ENCODE results near the gene SDE2. TPM values are rescaled to one million over a fixed set of nuclear protein-coding genes. Genes with fewer than 3 reads are reported as not detected.
"Not testable (repeated sequence)": the region's sequence is repeated elsewhere in the genome, so short reads cannot be mapped to it uniquely, and the experiment has no call there.

SDE2 gene
- total RNA-seq, 1 donor from 2014 or later = 18.4 TPM

DNA sequence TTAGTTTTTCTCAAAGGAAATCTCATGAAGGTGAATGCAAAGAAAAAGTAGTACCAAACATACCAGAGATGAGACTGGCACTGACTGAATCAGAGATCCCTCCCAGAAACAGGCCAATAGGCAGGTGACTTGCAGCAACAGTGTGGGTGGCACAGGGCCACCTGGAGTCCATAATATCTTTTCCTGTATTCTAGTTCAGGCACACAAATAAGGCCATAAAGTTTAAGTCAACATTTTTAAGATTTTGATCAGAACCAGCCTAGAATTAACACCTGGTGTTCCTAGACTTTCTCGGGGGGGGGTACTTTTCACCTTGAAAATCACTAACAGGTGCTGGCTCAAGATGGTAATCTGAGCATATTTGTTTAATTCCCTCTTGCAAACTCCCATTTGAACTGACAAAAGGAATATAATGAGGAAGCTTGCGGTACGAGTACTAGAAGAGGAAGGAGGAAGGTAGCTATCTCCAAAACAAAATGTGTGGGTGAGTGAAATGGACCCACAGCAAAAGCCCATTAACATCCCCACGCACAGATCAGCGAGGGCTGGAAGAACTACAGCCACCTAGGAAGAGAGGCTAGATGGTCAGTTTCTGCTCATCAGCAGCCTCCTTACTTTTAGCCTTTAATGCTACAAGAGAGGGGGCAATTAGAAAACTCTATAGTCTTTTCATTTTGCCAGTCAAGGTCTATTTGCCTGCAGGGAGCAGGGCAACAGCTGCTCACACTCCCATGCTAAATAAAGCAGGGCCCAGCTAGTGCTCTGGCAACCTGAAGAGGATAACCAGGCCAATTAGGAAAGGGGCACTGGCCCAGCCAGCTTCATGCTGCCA lies 18.9 kb downstream of the SDE2 start:
- intact Hi-C loops (cut with DNase I) = no loop called here
- H3K36me3 ChIP-seq = peaks cover 80% of the 10 kb centered on the region
- DNase-seq = no peak
- no peaks in the 10 kb centered on the region for H3K9me3 ChIP-seq
- TF ChIP-seq, protein P1, sequence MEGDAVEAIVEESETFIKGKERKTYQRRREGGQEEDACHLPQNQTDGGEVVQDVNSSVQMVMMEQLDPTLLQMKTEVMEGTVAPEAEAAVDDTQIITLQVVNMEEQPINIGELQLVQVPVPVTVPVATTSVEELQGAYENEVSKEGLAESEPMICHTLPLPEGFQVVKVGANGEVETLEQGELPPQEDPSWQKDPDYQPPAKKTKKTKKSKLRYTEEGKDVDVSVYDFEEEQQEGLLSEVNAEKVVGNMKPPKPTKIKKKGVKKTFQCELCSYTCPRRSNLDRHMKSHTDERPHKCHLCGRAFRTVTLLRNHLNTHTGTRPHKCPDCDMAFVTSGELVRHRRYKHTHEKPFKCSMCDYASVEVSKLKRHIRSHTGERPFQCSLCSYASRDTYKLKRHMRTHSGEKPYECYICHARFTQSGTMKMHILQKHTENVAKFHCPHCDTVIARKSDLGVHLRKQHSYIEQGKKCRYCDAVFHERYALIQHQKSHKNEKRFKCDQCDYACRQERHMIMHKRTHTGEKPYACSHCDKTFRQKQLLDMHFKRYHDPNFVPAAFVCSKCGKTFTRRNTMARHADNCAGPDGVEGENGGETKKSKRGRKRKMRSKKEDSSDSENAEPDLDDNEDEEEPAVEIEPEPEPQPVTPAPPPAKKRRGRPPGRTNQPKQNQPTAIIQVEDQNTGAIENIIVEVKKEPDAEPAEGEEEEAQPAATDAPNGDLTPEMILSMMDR (IDR thresholded peaks at IDR 0.05) = no peak
- ATAC-seq = no peak
- no peak overlapping the region for H3K27ac ChIP-seq
- no peaks in the 10 kb centered on the region for H3K4me1 ChIP-seq
- no peak overlapping the region for H3K4me3 ChIP-seq
- no peaks in the 10 kb centered on the region for H3K27me3 ChIP-seq (ENCODE audit: low read depth)

DNA sequence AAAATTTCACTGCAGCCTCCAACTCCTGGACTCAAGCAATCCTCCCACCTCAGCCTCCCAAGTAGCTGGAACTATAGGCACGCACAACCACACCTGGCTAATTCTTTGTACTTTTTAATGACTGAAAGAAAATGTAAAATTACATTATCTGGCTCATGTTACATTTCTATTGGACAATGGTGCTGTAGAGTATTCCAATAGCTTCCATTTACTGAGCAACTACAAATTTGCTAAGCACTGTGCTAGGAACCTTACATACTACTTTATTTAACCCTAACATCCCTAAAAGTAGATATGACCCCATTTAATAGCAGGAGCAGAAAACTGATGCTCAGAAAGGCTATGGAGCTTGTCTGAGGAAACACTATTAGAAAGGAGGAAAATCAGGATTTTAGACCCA lies 19.7 kb downstream of the SDE2 start:
- TF ChIP-seq, protein P1 (IDR thresholded peaks at IDR 0.05) = no peak
- Histone ChIP-seq H3K4me3 (no peak overlapping the region), H3K27ac (no peak overlapping the region), H3K36me3 (peaks cover 72% of the 10 kb centered on the region), H3K27me3 (ENCODE audit: low read depth) (no peaks in the 10 kb centered on the region), H3K4me1 (no peaks in the 10 kb centered on the region), H3K9me3 (no peaks in the 10 kb centered on the region)
- DNase-seq = no peak
- no peak for ATAC-seq
- intact Hi-C loops (cut with DNase I) = loop anchor here (10.0 kb wide), 1 partner anchor 505 kb away; no protein-coding TSS in a partner anchor

DNA sequence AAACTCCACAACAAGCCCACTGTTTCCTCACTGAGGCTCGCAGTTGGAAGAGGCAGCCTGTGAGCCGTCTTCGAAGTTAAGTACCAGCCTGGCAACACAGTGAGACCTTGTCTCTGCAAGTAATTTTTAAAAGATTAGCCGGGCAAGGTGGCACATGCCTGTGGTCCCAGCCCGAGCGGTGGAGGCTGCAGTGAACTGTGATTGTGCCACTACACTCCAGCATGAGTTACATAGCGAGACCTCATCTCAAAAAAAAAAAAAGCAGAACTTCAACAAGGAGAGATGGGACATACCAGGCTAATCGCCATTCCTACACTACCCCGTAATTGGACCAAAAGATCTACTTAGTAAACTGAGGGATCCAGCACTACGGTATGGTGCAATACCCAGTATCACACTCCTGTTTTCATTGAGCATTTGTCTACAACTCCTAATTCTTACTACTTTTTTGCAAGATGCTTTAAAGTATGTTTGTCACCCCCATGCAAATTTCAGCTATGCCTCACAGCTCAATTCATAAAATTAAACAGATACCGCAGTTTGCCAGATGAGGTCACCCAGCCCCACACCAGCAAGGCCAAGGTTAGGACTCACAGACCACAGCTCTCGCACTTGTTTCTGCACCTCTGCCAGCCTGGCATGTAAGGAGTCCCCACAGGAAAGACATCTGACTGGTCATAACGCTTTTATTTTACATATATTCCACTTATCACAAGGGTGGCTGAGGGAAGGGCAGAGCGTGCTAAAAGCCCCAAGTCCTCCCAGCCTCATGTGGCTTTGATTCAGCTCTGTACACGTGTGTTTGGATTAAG lies 21.0 kb downstream of the SDE2 start:
- Histone ChIP-seq H3K4me3 (no peak overlapping the region), H3K27ac (no peak overlapping the region), H3K9me3 (no peaks in the 10 kb centered on the region), H3K27me3 (ENCODE audit: low read depth) (no peaks in the 10 kb centered on the region), H3K4me1 (no peaks in the 10 kb centered on the region), H3K36me3 (peaks cover 59% of the 10 kb centered on the region)
- ATAC-seq (no peak), DNase-seq (no peak)
- intact Hi-C loops (cut with DNase I) = loop anchor here (10.0 kb wide), 1 partner anchor 503 kb away; no protein-coding TSS in a partner anchor
- TF ChIP-seq, protein P1 (IDR thresholded peaks at IDR 0.05) = no peak

DNA sequence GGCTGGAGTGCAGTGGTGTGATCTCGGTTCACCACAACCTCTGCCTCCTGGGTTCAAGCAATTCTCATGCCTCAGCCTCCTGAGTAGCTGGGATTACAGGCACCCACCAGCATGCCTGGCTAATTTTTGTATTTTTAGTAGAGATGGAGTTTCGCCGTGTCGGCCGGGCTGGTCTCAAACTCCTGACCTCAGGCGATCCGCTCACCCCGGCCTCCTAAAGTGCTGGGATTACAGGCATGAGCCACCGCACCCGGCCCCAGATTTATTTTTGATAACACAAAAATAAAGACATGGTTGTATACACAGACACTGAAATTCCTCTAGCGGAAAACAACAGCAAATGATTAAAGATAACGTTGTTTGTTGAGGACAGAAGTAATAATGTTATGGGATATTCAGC lies 24.0 kb downstream of the SDE2 start:
- not testable (repeated sequence) for H3K27ac ChIP-seq; H3K4me3 ChIP-seq; H3K4me1 ChIP-seq; H3K9me3 ChIP-seq; ATAC-seq; DNase-seq; H3K27me3 ChIP-seq (ENCODE audit: low read depth)
- intact Hi-C loops (cut with DNase I) = loop anchor here (10.0 kb wide), 1 partner anchor 500 kb away; no protein-coding TSS in a partner anchor
- peaks cover 29% of the 10 kb centered on the region for H3K36me3 ChIP-seq

DNA sequence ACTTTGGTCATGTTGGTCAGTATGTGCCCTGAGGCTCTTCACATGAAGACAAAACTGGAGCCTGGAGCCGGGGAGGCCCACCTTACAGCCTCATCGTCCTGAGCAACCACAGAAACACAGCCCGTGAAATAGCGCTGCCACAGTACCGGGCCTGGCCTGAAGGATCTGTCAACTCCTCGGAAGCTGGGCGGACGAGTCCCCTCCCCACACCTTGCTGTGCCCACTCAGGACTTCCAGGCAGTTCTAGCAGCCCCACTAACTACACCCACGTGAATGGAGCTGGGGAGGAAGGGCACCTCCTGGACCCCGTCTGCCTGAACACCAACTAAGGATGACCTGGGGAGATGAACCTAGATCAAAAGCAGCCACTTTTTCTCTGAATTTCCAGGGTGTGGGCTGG lies 24.7 kb downstream of the SDE2 start:
- TF ChIP-seq, protein P1 (IDR thresholded peaks at IDR 0.05) = no peak
- ATAC-seq = no peak

More for the DNA sequence above, 24.7 kb downstream of the SDE2 start:
- peaks cover 22% of the 10 kb centered on the region for H3K36me3 ChIP-seq
- H3K27ac ChIP-seq = no peak overlapping the region
- intact Hi-C loops (cut with DNase I) = loop anchor here (10.0 kb wide), 1 partner anchor 500 kb away; no protein-coding TSS in a partner anchor
- no peaks in the 10 kb centered on the region for H3K9me3 ChIP-seq
- no peak overlapping the region for H3K4me3 ChIP-seq
- no peak for DNase-seq
- H3K4me1 ChIP-seq = no peaks in the 10 kb centered on the region
- H3K27me3 ChIP-seq (ENCODE audit: low read depth) = no peaks in the 10 kb centered on the region
